Prostate gland (tissue), 2 donors: ENCODE results near the gene MED27. TPM values are rescaled to one million over a fixed set of nuclear protein-coding genes. Genes with fewer than 3 reads are reported as not detected.

Experiments used
- DNase-seq: peaks from one replicate; pipeline ENCODE4 v3.0.0-alpha.2; 2019; ENCODE audit warnings: low spot score
- H3K27ac ChIP-seq, 2 donors: fragments of 200-600 bp; sonication (generic); 2 replicates each; pipeline ENCODE4 v1.5.1; 2017 to 2019
- H3K27me3 ChIP-seq: fragments of 200-600 bp; sonication (generic); replicated peaks from 2 replicates; pipeline ENCODE4 v1.5.1; 2019; ENCODE audit not compliant: insufficient read depth
- H3K36me3 ChIP-seq, 2 donors: fragments of 200-600 bp; sonication (generic); 1 replicate in 1 of 2; 2 replicates in 1 of 2; pipeline versions ENCODE4 v1.5.1 to v1.8.1; 2017 to 2019
- H3K4me1 ChIP-seq: fragments of 200-600 bp; sonication (generic); replicated peaks from 2 replicates; pipeline ENCODE4 v1.5.1; 2019
- H3K4me3 ChIP-seq, 2 donors: fragments of 200-600 bp; sonication (generic); 2 replicates each; pipeline ENCODE4 v1.5.1; 2017 to 2019
- H3K9me3 ChIP-seq: fragments of 200-600 bp; sonication (generic); 2 replicates; pipeline ENCODE4 v1.5.1; 2017
- CTCF ChIP-seq, 4 experiments: fragments of 200-600 bp in 2 of 4; fragments of 450-650 bp in 2 of 4; sonication (generic) in 2 of 4; IDR thresholded peaks; 1 replicate in 3 of 4; 2 replicates in 1 of 4; pipeline ENCODE4 v1.5.1; 2016 to 2019; ENCODE audit warnings: antibody characterized with exemption in 4 of 4, mild to moderate bottlenecking in 2 of 4, moderate library complexity in 2 of 4
- POLR2A ChIP-seq: fragments of 450-650 bp; IDR thresholded peaks from one replicate; pipeline ENCODE4 v1.6.1; 2016; ENCODE audit warnings: antibody characterized with exemption, mild to moderate bottlenecking
- POLR2AphosphoS5 ChIP-seq: sonication (generic); formaldehyde crosslinking; IDR thresholded peaks from one replicate; pipeline ENCODE4 v1.6.1; 2017; ENCODE audit warnings: antibody characterized with exemption
- WGBS: methylation state at CpG from one replicate; pipeline ENCODE4 v1.1.5; 2018; 5-methylcytosine and 5-hydroxymethylcytosine counted together
- intact Hi-C: fragments of 100-400 bp; cut with DNase I; formaldehyde crosslinking; loops from one replicate; pipeline ENCODE4 v1.14.2; 2022
- total RNA-seq, 2 donors: library from RNA; depleted of rRNA; stranded (reverse); fragments of >200 nt; gene quantifications; one replicate each; pipeline ENCODE4 v1.1.0, GENCODE V29; 2016

MED27 gene
- total RNA-seq, 2 donors from 2014 or later, result 17.4 to 22.7 TPM

- no peak overlapping the region for H3K27ac ChIP-seq
- H3K9me3 ChIP-seq, result no peaks in the 10 kb centered on the region
- no peak for TF ChIP-seq POLR2A
- no peak for TF ChIP-seq CTCF (IDR thresholded peaks at IDR 0.05)
- TF ChIP-seq POLR2AphosphoS5, result no peak
- no peaks in the 10 kb centered on the region for H3K4me1 ChIP-seq
- intact Hi-C loops, result no loop called here
- WGBS, result 76% methylated on average over 5 of the region's 5 CpGs
- H3K27me3 ChIP-seq, result no peaks in the 10 kb centered on the region
- H3K36me3 ChIP-seq, result no peaks in the 10 kb centered on the region
- no peak overlapping the region for H3K4me3 ChIP-seq
- no peak for DNase-seq
Measured at GRCh38 chr9:132090771-132091170, 11.1 kb upstream of the MED27 start.

- Histone ChIP-seq H3K9me3 (no peaks in the 10 kb centered on the region), H3K4me3 (no peak overlapping the region), H3K36me3 (no peaks in the 10 kb centered on the region), H3K27ac (no peak overlapping the region), H3K27me3 (no peaks in the 10 kb centered on the region), H3K4me1 (no peaks in the 10 kb centered on the region)
- DNase-seq, result no peak
- 81% methylated on average over 7 of the region's 7 CpGs for WGBS
- no peak for TF ChIP-seq POLR2A
- TF ChIP-seq CTCF (IDR thresholded peaks at IDR 0.05), result no peak
- TF ChIP-seq POLR2AphosphoS5, result no peak
- intact Hi-C loops, result no loop called here
Measured at GRCh38 chr9:132087438-132088030, 7.9 kb upstream of the MED27 start.

- intact Hi-C loops, result no loop called here
Measured at GRCh38 chr9:132082188-132082587, 2.5 kb upstream of the MED27 start.

GRCh38 chr9:132078699-132079356 lies 839 bp downstream of the MED27 start:
- peak overlapping the region; percentile 59 to 66 for H3K27ac ChIP-seq
- H3K36me3 ChIP-seq, result no peaks in the 10 kb centered on the region
- intact Hi-C loops, result no loop called here
- no peak for TF ChIP-seq POLR2AphosphoS5
- TF ChIP-seq POLR2A, result no peak
- TF ChIP-seq CTCF (IDR thresholded peaks at IDR 0.05), result no peak
- no peaks in the 10 kb centered on the region for H3K9me3 ChIP-seq
- no peak for DNase-seq
- peak overlapping the region; percentile 60 to 65 for H3K4me3 ChIP-seq
- H3K27me3 ChIP-seq, result no peaks in the 10 kb centered on the region
- H3K4me1 ChIP-seq, result peaks cover 10% of the 10 kb centered on the region
- WGBS, result 2% methylated on average over 12 of the region's 12 CpGs

More at GRCh38 chr9:132082188-132082587, 2.5 kb upstream of the MED27 start:
- Histone ChIP-seq H3K27me3 (no peaks in the 10 kb centered on the region), H3K27ac (no peak overlapping the region), H3K36me3 (no peaks in the 10 kb centered on the region), H3K4me3 (no peak overlapping the region), H3K9me3 (no peaks in the 10 kb centered on the region), H3K4me1 (peaks cover 10% of the 10 kb centered on the region)
- 63% methylated on average over 5 of the region's 5 CpGs for WGBS
- DNase-seq, result no peak
- TF ChIP-seq POLR2AphosphoS5, result no peak
- no peak for TF ChIP-seq POLR2A
- no peak for TF ChIP-seq CTCF (IDR thresholded peaks at IDR 0.05)
